ENCODE measurements around the gene AMPD2.

Gene AMPD2

DNA sequence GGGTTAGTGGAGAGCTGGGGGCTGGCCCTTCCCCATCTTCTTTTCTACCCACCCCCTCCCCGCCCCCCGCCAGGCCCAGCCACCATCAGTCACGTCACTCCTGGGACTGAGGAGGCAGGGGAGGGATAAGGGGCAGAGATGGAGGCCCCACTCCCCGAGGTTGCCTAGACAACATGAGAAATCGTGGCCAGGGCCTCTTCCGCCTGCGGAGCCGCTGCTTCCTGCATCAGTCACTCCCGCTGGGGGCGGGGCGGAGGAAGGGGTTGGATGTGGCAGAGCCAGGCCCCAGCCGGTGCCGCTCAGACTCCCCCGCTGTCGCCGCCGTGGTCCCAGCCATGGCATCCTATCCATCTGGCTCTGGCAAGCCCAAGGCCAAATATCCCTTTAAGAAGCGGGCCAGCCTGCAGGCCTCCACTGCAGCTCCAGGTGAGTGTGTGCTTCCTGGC lies 1.2 kb downstream of the AMPD2 start:
- TF ChIP-seq Cebpa-rat (IDR thresholded peaks at IDR 0.05): no peak
- Histone ChIP-seq H4K20me1 (peaks cover 39 to 46% (median 45%) of the 10 kb centered on the region in 11 experiments; a peak in 21 of 22 replicates), H3K4me3 (peak overlapping the region; percentile 83 to 95 (median 89)), H3K9ac (peak overlapping the region; percentile 84 to 94 (median 90)), H3K36me3 (peaks cover 0 to 9% (median 2%) of the 10 kb centered on the region in 11 experiments; a peak in 12 of 22 replicates), H3K4me1 (peaks cover 71 to 82% (median 80%) of the 10 kb centered on the region in 10 experiments), H3K27me3 (no peaks in the 10 kb centered on the region), H3K4me2 (peak overlapping the region; percentile 87 to 100 (median 98)), H3K9me3 (replicated peaks in 1 of 11) (no peaks in the 10 kb centered on the region), H3K27ac (peak overlapping the region; percentile 84 to 96 (median 91))

DNA sequence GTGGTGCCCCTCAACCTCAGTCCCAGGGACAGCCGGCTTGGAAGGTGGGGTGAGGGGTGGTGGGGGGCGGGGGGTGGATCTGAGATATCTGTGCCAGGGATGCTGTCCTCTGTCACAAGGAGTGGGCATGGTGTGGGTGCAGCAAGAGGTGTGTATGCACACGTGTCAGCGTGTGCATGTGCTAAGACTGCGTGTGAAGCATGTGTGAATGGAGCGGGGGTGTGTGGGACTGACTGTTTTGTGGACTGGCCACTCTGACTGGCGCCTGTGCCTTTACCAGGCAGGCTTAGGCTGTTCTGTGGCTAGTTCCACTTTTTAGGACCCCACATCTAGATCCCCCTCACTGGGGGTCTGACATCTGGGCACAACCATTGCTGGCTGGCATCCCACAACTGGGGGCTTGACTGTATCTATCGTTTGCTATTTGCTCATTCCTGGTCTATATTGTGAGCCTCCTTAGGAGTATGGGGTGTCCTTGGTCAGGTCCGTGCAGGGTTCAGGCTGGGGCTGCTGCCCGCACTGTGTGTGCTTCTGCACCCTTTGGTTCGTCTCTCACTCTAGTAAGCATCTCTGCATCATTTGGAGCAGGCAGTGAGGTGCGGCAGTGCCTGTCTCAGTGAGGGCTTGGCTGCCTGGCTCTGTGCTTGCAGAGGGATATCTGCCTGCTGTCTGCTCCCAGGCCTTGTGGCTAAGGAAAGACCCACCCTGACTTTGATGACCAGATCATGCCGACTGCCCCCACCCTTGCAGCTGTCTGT lies 1.9 kb downstream of the AMPD2 start:
- H3K4me1 ChIP-seq: peaks cover 71 to 82% (median 79%) of the 10 kb centered on the region in 10 experiments
- no peaks in the 10 kb centered on the region for H3K9me3 ChIP-seq (replicated peaks in 1 of 11)
- H3K4me3 ChIP-seq: peak overlapping the region; percentile 83 to 95 (median 89)
- no peak for TF ChIP-seq Cebpa-rat (IDR thresholded peaks at IDR 0.05)
- H3K4me2 ChIP-seq: peak overlapping the region; percentile 87 to 100 (median 97)
- no peaks in the 10 kb centered on the region for H3K27me3 ChIP-seq
- H4K20me1 ChIP-seq: peaks cover 46 to 53% (median 52%) of the 10 kb centered on the region in 11 experiments; a peak in 21 of 22 replicates
- peaks cover 7 to 16% (median 9%) of the 10 kb centered on the region in 11 experiments; a peak in 21 of 22 replicates for H3K36me3 ChIP-seq
- peak overlapping the region; percentile 70 to 94 (median 88) for H3K9ac ChIP-seq
- peak overlapping the region; percentile 47 to 96 (median 89); a peak in 20 of 22 replicates for H3K27ac ChIP-seq

DNA sequence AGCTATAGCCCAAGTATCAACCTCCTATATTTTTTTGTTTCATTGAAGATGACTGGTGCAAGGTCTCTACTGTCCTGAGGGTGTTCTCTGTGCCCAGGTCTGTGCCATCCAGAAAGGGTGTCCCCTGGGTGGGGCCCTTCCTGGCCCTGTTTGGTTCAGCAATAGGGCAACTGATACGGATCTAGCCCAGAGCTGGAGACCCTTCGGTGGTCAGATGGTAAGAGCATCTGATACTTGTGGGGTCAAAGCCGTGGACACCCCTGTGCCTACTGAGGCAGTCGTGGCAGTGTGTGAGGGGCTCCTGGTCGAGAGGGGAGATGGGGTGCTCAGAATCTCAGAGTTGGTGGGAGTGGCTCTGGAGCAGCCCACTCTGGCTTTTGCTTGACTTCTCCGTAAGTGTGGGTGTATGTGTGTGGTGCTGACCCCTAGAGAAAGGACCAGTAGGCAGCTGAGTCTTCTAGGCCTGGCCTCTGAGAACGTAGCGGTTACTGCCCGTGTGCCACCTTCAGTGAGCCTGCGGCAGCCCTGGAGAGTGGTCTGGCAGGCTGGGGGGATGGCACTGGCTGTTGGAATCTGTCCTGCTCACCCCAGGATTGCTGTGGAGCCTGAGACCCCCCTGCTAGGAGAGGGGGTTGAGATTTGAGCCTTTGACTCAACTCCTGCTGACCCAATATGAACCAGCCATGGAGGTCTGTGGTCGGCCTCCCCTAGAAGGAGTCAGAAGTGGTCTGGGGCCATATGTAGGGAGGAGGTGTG lies 2.7 kb downstream of the AMPD2 start:
- H3K36me3 ChIP-seq: peaks cover 14 to 23% (median 17%) of the 10 kb centered on the region in 11 experiments
- peak overlapping the region; percentile 70 to 94 (median 87) for H3K9ac ChIP-seq
- H3K4me1 ChIP-seq: peaks cover 67 to 82% (median 77%) of the 10 kb centered on the region in 10 experiments
- H3K27ac ChIP-seq: peak overlapping the region; percentile 47 to 96 (median 85); a peak in 21 of 22 replicates
- no peak for TF ChIP-seq Cebpa-rat (IDR thresholded peaks at IDR 0.05)
- peaks cover 46 to 61% (median 60%) of the 10 kb centered on the region in 11 experiments; a peak in 21 of 22 replicates for H4K20me1 ChIP-seq
- H3K27me3 ChIP-seq: no peaks in the 10 kb centered on the region
- peak overlapping the region; percentile 83 to 95 (median 89) for H3K4me3 ChIP-seq
- H3K9me3 ChIP-seq (replicated peaks in 1 of 11): no peaks in the 10 kb centered on the region
- peak overlapping the region; percentile 87 to 100 (median 97) for H3K4me2 ChIP-seq

DNA sequence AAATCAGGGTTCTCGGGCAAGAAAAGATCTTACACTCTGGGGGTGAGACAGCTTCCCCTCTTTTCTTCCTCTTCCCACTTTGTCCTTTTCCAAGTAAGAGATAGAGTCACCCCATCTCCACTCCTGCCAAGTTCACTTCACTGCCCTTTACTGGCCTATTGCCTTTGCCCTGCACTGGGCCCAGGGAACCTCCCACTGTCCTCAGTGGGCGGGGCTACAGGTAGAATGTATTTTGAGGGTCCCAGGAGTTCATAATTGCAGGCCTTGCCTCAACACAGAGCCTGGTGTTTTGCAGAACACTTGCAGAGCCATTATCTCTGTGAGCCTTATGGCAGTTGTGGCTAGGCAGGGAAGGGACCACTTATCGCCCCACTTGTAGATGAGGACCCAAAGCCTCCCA lies 3.3 kb downstream of the AMPD2 start:
- peak overlapping the region; percentile 70 to 94 (median 87); a peak in 18 of 22 replicates for H3K9ac ChIP-seq

DNA sequence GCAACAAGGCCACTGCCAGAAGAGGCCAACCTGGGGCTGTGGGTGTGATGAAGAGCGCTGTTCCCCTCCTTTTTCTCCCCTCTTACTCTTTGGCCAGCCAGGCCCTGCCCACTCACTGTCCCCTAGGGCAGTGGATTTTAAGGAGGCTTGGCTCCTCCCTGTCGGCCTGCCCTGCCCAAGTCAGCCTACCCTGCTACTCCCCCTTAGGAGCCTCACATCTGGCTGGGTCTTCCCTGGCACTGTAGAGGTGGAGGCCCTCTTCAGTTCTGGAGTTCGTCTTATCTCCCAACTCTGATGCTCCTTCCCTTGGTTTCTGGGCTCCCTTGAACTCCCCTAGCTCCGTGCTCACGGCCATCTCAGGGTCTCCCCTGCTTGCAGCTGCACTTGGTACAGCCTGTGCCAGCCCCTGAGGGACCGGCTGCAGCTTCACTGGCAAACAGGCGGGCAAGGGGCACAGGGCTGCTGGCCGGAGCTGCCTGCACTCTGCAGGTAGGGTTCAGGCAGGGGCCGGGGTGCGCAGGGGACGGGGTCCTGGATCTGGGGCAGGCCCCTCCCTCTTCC lies 4.0 kb downstream of the AMPD2 start:
- Histone ChIP-seq H3K9ac (peak overlapping the region; percentile 58 to 93 (median 77)), H3K4me3 (peak overlapping the region; percentile 36 to 95 (median 88)), H3K27ac (peak overlapping the region in 10 of 11 experiments; percentile 48 to 96 (median 87); a peak in 20 of 22 replicates), H3K27me3 (no peaks in the 10 kb centered on the region), H3K4me2 (peak overlapping the region; percentile 87 to 100 (median 97)), H3K4me1 (peaks cover 53 to 86% (median 78%) of the 10 kb centered on the region in 10 experiments), H4K20me1 (peaks cover 46 to 74% (median 73%) of the 10 kb centered on the region in 11 experiments; a peak in 21 of 22 replicates), H3K36me3 (peaks cover 28 to 37% (median 30%) of the 10 kb centered on the region in 11 experiments), H3K9me3 (replicated peaks in 1 of 11) (no peaks in the 10 kb centered on the region)
- TF ChIP-seq Cebpa-rat (IDR thresholded peaks at IDR 0.05): no peak

More for the DNA sequence above, 3.3 kb downstream of the AMPD2 start:
- H4K20me1 ChIP-seq: peaks cover 46 to 66% (median 65%) of the 10 kb centered on the region in 11 experiments; a peak in 21 of 22 replicates
- peak overlapping the region; percentile 36 to 95 (median 89); a peak in 15 of 20 replicates for H3K4me3 ChIP-seq
- H3K9me3 ChIP-seq (replicated peaks in 1 of 11): no peaks in the 10 kb centered on the region
- H3K4me1 ChIP-seq: peaks cover 61 to 82% (median 79%) of the 10 kb centered on the region in 10 experiments
- no peak for TF ChIP-seq Cebpa-rat (IDR thresholded peaks at IDR 0.05)
- H3K4me2 ChIP-seq: peak overlapping the region; percentile 87 to 100 (median 97)
- peak overlapping the region; percentile 47 to 96 (median 85); a peak in 20 of 22 replicates for H3K27ac ChIP-seq
- H3K27me3 ChIP-seq: no peaks in the 10 kb centered on the region
- peaks cover 20 to 29% (median 22%) of the 10 kb centered on the region in 11 experiments for H3K36me3 ChIP-seq

DNA sequence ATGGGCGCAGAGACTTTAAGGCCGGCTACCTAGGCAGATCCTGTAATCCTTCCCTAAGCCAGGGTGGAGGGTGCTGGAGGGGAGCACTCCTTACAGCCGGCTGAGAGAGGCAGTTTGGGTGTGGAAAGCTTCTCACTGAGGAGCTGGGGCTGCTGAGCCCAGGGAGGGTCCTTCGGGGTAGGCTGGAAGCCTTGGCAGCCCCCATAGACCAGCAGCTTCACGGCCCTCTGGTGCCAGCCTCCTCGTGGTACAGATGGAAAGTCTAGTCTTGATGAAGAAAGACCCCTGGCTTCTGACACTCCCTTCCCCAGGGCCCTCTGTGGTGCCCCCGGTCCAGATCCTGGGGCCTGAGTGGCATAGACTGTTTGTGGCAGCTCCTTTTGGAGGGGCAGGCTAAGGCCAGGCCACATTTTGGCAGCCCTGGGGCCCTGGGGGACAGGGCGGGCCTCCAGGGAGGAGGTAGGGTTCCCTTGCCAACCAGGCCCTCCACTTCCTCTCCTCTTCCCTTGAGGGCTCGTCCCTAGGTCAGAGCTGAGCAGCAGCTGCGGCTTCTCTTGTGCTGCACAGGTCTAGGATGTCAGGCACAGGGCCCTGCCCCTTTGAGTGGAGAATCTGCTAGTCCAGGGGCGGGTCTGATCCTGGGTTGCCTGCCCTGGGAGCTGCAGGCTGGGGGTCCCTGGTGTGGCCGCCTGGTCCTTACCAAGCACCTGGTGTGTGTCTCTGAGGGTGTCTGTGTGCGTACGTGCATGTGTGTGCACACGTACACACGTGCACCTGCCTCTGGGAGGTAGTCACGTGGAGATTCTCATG lies 4.8 kb downstream of the AMPD2 start:
- Histone ChIP-seq H3K9ac (peak overlapping the region; percentile 58 to 93 (median 77)), H3K27me3 (no peaks in the 10 kb centered on the region), H3K4me2 (peak overlapping the region; percentile 87 to 100 (median 97)), H4K20me1 (peaks cover 46 to 81% (median 80%) of the 10 kb centered on the region in 11 experiments; a peak in 21 of 22 replicates), H3K4me1 (peaks cover 46 to 83% (median 71%) of the 10 kb centered on the region in 10 experiments), H3K36me3 (peaks cover 35 to 44% (median 38%) of the 10 kb centered on the region in 11 experiments), H3K4me3 (peak overlapping the region; percentile 36 to 95 (median 88)), H3K27ac (peak overlapping the region in 10 of 11 experiments; percentile 48 to 96 (median 87); a peak in 20 of 22 replicates), H3K9me3 (replicated peaks in 1 of 11) (no peaks in the 10 kb centered on the region)
- no peak for TF ChIP-seq Cebpa-rat (IDR thresholded peaks at IDR 0.05)

DNA sequence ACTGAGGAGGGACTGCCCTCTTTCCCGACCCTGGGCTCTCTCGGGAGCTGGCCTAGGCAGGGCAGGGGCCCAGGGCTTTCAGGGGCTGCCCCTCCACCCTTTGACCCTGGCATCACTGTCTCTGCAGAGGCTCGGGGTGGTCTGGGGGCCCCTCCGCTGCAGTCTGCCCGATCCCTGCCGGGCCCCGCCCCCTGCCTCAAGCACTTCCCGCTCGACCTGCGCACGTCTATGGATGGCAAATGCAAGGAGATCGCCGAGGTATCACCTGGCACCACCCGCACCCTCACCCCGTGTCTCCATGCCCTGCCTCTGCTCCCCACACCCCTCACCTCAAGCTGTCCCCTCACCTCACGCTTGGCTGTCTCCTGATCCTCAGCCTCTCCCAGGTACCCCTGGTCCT lies 5.5 kb downstream of the AMPD2 start:
- Histone ChIP-seq H3K36me3 (peaks cover 42 to 52% (median 45%) of the 10 kb centered on the region in 11 experiments), H3K9ac (peak overlapping the region in 9 of 11 experiments; percentile 73 to 93 (median 84); a peak in 18 of 22 replicates), H3K4me3 (peak overlapping the region in 7 of 10 experiments; percentile 83 to 95 (median 88); a peak in 13 of 20 replicates), H3K4me2 (peak overlapping the region; percentile 87 to 100 (median 97)), H3K27me3 (no peaks in the 10 kb centered on the region), H3K27ac (peak overlapping the region in 8 of 11 experiments; percentile 20 to 96 (median 87); a peak in 16 of 22 replicates), H3K9me3 (replicated peaks in 1 of 11) (no peaks in the 10 kb centered on the region), H3K4me1 (peaks cover 45 to 82% (median 69%) of the 10 kb centered on the region in 10 experiments), H4K20me1 (peaks cover 46 to 88% (median 85%) of the 10 kb centered on the region in 11 experiments; a peak in 21 of 22 replicates)
- no peak for TF ChIP-seq Cebpa-rat (IDR thresholded peaks at IDR 0.05)
